SK-N-SH treated with all-trans-retinoic acid at 6 μM for 48 hours (cell line): ENCODE results near the gene TSSC4.

Source experiments
- ATAC-seq: fragments of 200-7000 bp; cut with Tn5 transposase; 3 replicates; pipeline ENCODE4 v1.9.1; 2020; ENCODE audit warnings: mild to moderate bottlenecking, moderate library complexity
- ARNTL ChIP-seq: fragments of 450-650 bp; formaldehyde crosslinking; IDR thresholded peaks from 2 replicates; pipeline ENCODE4 v1.5.0; 2020; ENCODE audit warnings: low read depth, mild to moderate bottlenecking, moderate library complexity, borderline replicate concordance
- BACH2 ChIP-seq: fragments of 250-450 bp; sonication (Bioruptor Pico); IDR thresholded peaks from 2 replicates; pipeline ENCODE4 v1.9.0; 2021; ENCODE audit warnings: mild to moderate bottlenecking, borderline replicate concordance
- CREB5 ChIP-seq: fragments of 250-450 bp; sonication (Bioruptor Pico); IDR thresholded peaks from 2 replicates; pipeline ENCODE4 v1.5.1; 2020; ENCODE audit warnings: low read depth, mild to moderate bottlenecking, moderate library complexity
- CSDC2 ChIP-seq: fragments of 250-450 bp; sonication (Bioruptor Pico); IDR thresholded peaks from 2 replicates; pipeline ENCODE4 v1.5.0; 2020; ENCODE audit warnings: mild to moderate bottlenecking, moderate library complexity
- ESRRG ChIP-seq: fragments of 250-450 bp; sonication (Bioruptor Pico); IDR thresholded peaks from 2 replicates; pipeline ENCODE4 v1.6.1; 2021; ENCODE audit warnings: mild to moderate bottlenecking
- GLIS3 ChIP-seq: fragments of 250-450 bp; sonication (Bioruptor Pico); IDR thresholded peaks from 2 replicates; pipeline ENCODE4 v1.5.0; 2020; ENCODE audit warnings: mild to moderate bottlenecking, moderate library complexity
- ISL1 ChIP-seq: fragments of 250-450 bp; sonication (Bioruptor Pico); IDR thresholded peaks from 2 replicates; pipeline ENCODE4 v2.1.2; 2022; ENCODE audit warnings: mild to moderate bottlenecking, moderate library complexity
- OSR1 ChIP-seq: fragments of 250-450 bp; sonication (Bioruptor Pico); IDR thresholded peaks from 2 replicates; pipeline ENCODE4 v1.8.0; 2022; ENCODE audit warnings: moderate library complexity, mild to moderate bottlenecking, inconsistent platforms
- PATZ1 ChIP-seq: fragments of 250-450 bp; sonication (Bioruptor Pico); IDR thresholded peaks from 2 replicates; pipeline ENCODE4 v1.8.0; 2020; ENCODE audit warnings: mild to moderate bottlenecking, moderate library complexity, borderline replicate concordance
- POU6F1 ChIP-seq: fragments of 250-450 bp; sonication (Bioruptor Pico); IDR thresholded peaks from 2 replicates; pipeline ENCODE4 v1.8.0; 2021; ENCODE audit warnings: low read depth, mild to moderate bottlenecking, moderate library complexity, borderline replicate concordance
- PPARA ChIP-seq: fragments of 250-450 bp; sonication (Bioruptor Pico); IDR thresholded peaks from 2 replicates; pipeline ENCODE4 v1.5.0; 2020; ENCODE audit warnings: mild to moderate bottlenecking, borderline replicate concordance
- SNAI2 ChIP-seq: fragments of 250-450 bp; sonication (Bioruptor Pico); IDR thresholded peaks from 2 replicates; pipeline ENCODE4 v1.5.0; 2020; ENCODE audit warnings: mild to moderate bottlenecking, moderate library complexity
- TCF4 ChIP-seq: fragments of 250-450 bp; sonication (Bioruptor Pico); IDR thresholded peaks from 2 replicates; pipeline ENCODE4 v1.8.0; 2021; ENCODE audit warnings: mild to moderate bottlenecking, moderate library complexity, borderline replicate concordance
- TOX ChIP-seq: fragments of 250-450 bp; sonication (Bioruptor Pico); IDR thresholded peaks from 2 replicates; pipeline ENCODE4 v1.8.0; 2021; ENCODE audit warnings: mild to moderate bottlenecking, moderate library complexity, borderline replicate concordance
- TSHZ2 ChIP-seq: fragments of 250-450 bp; sonication (Bioruptor Pico); IDR thresholded peaks from 2 replicates; pipeline ENCODE4 v1.5.0; 2020; ENCODE audit warnings: mild to moderate bottlenecking, moderate library complexity
- ZC3H10 ChIP-seq: fragments of 250-450 bp; sonication (Bioruptor Pico); IDR thresholded peaks from 2 replicates; pipeline ENCODE4 v1.5.1; 2021; ENCODE audit warnings: mild to moderate bottlenecking, moderate library complexity
- ZFP3 ChIP-seq: fragments of 250-450 bp; sonication (Bioruptor Pico); IDR thresholded peaks from 2 replicates; pipeline ENCODE4 v1.5.0; 2020; ENCODE audit warnings: mild to moderate bottlenecking, moderate library complexity
- ZFP30 ChIP-seq: fragments of 450-650 bp; formaldehyde crosslinking; IDR thresholded peaks from 2 replicates; pipeline ENCODE4 v1.5.0; 2022; ENCODE audit warnings: mild to moderate bottlenecking, moderate library complexity
- ZNF565 ChIP-seq: fragments of 450-650 bp; formaldehyde crosslinking; conservative IDR thresholded peaks from 2 replicates; pipeline ENCODE4 v1.5.0; 2020; ENCODE audit warnings: low read depth, mild to moderate bottlenecking, moderate library complexity
- ZNF70 ChIP-seq: fragments of 450-650 bp; formaldehyde crosslinking; IDR thresholded peaks from 2 replicates; pipeline ENCODE4 v1.5.0; 2020; ENCODE audit warnings: mild to moderate bottlenecking, moderate library complexity
- ZNF8 ChIP-seq: fragments of 450-650 bp; formaldehyde crosslinking; IDR thresholded peaks from 2 replicates; pipeline ENCODE4 v1.5.0; 2020; ENCODE audit warnings: mild to moderate bottlenecking, moderate library complexity

TSSC4 gene

GRCh38 chr11:2359557-2359956 is 41.0 kb upstream of the TSSC4 start:
- TF ChIP-seq OSR1 (no peak), ZFP30 (CRISPR knock-in tag) (no peak), SNAI2 (CRISPR knock-in tag) (no peak), GLIS3 (CRISPR knock-in tag) (no peak), ZNF70 (no peak), TOX (no peak), ZFP3 (CRISPR knock-in tag) (no peak), BACH2 (CRISPR knock-in tag) (no peak), PPARA (CRISPR knock-in tag) (no peak), PATZ1 (CRISPR knock-in tag) (no peak)
- ATAC-seq: no peak

GRCh38 chr11:2360081-2360642 is 40.4 kb upstream of the TSSC4 start:
- ATAC-seq: no peak
- TF ChIP-seq TOX: no peak
- no peak for TF ChIP-seq POU6F1
- no peak for TF ChIP-seq OSR1
- TF ChIP-seq ZFP3 (CRISPR knock-in tag): no peak
- TF ChIP-seq ZC3H10: no peak

- no peak for TF ChIP-seq TSHZ2
- TF ChIP-seq ISL1: no peak
- no peak for TF ChIP-seq OSR1
- TF ChIP-seq TCF4 (CRISPR knock-in tag): no peak
- TF ChIP-seq CREB5: no peak
- TF ChIP-seq PATZ1 (CRISPR knock-in tag): no peak
- no peak for TF ChIP-seq CSDC2 (CRISPR knock-in tag)
- TF ChIP-seq ESRRG (CRISPR knock-in tag): no peak
- TF ChIP-seq ZFP3 (CRISPR knock-in tag): no peak
- no peak for TF ChIP-seq ARNTL (CRISPR knock-in tag)
- ATAC-seq: no peak
Observed at GRCh38 chr11:2361565-2361964, 39.0 kb upstream of the TSSC4 start.

- ATAC-seq: no peak
- TF ChIP-seq PATZ1 (CRISPR knock-in tag) (no peak), TSHZ2 (no peak), OSR1 (no peak), POU6F1 (no peak), ZNF565 (no peak), ZNF8 (CRISPR knock-in tag) (no peak), CSDC2 (CRISPR knock-in tag) (no peak), GLIS3 (CRISPR knock-in tag) (no peak)
Observed at GRCh38 chr11:2362414-2362813, 38.1 kb upstream of the TSSC4 start.
